ENCODE measurements around the gene CSNK1A1. TPM values are rescaled to one million over a fixed set of nuclear protein-coding genes. Genes with fewer than 3 reads are reported as not detected.
"Not testable (repeated sequence)": the region's sequence is repeated elsewhere in the genome, so short reads cannot be mapped to it uniquely, and the experiment has no call there.

Gene CSNK1A1
- total RNA-seq, 1 experiment from 2014 or later: 287 TPM

DNA sequence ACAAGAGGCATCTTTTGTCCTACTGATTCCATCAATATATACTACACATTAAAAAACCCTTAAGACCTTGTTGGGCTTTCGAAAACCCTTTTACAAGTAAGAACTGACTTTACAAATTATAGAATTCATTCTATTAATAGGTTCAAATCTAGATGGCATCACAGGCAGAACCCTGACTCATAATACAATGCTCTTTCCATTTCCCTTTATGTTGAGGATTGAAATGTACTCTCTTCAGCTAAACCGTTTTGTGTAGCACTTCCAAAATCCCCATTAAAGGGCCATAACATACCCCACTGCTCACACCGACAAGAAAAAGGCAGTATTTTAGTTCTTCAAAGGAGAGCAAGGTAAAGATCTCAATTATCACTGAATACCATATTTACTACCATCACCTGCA lies 11.2 kb downstream of the CSNK1A1 start:
- no TSS peak for BruUV-seq (replicated peaks)

GRCh38 chr5:149537374-149537975 lies 13.8 kb downstream of the CSNK1A1 start:
- Histone ChIP-seq H3K27ac (ENCODE audit: low read length) (no peak overlapping the region), H3K36me3 (ENCODE audit: control insufficient read depth, insufficient read depth, low read length) (peaks cover 18% of the 10 kb centered on the region; the same call in 1 of the 2 replicates), H3K4me1 (ENCODE audit: control insufficient read depth, insufficient read depth, low read length) (peaks cover 7% of the 10 kb centered on the region; the same call in 1 of the 2 replicates), H3K27me3 (ENCODE audit: control insufficient read depth, insufficient read depth, low read length) (no peaks in the 10 kb centered on the region), H3K4me3 (ENCODE audit: low read depth in 2 of 2, low read length in 2 of 2) (no peak overlapping the region), H3K9me3 (ENCODE audit: control insufficient read depth, insufficient read depth, low read depth, low read length) (no peaks in the 10 kb centered on the region)
- in situ Hi-C loops (cut with HindIII; ENCODE audit: low pct_unique_long_range_greater_than_20kb, low sequenced_read_pairs) (no loop called here), intact Hi-C loops (cut with micrococcal nuclease; ENCODE audit: unreplicated experiment) (no loop called here)
- TF ChIP-seq POLR2AphosphoS5 (IDR thresholded peaks at IDR 0.05; ENCODE audit: low read depth, low read length) (no peak), TCF7L2 (IDR thresholded peaks at IDR 0.05; ENCODE audit: low read depth, low read length) (no peak), SIN3A (IDR thresholded peaks at IDR 0.05; ENCODE audit: borderline replicate concordance, insufficient read depth, low read depth, low read length) (no peak), REST (IDR thresholded peaks at IDR 0.05; ENCODE audit: insufficient read depth in 1 of 2, low read depth in 2 of 2, low read length in 1 of 2) (no peak)
- TF ChIP-seq, protein P1, sequence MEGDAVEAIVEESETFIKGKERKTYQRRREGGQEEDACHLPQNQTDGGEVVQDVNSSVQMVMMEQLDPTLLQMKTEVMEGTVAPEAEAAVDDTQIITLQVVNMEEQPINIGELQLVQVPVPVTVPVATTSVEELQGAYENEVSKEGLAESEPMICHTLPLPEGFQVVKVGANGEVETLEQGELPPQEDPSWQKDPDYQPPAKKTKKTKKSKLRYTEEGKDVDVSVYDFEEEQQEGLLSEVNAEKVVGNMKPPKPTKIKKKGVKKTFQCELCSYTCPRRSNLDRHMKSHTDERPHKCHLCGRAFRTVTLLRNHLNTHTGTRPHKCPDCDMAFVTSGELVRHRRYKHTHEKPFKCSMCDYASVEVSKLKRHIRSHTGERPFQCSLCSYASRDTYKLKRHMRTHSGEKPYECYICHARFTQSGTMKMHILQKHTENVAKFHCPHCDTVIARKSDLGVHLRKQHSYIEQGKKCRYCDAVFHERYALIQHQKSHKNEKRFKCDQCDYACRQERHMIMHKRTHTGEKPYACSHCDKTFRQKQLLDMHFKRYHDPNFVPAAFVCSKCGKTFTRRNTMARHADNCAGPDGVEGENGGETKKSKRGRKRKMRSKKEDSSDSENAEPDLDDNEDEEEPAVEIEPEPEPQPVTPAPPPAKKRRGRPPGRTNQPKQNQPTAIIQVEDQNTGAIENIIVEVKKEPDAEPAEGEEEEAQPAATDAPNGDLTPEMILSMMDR (IDR thresholded peaks at IDR 0.05): no peak
- BruUV-seq (replicated peaks): no TSS peak
- ChIA-PET CTCF (no interaction called here), POLR2A (no interaction called here)
- ATAC-seq: no peak
- no peak for DNase-seq (ENCODE audit: low read depth, low spot score)

More for the DNA sequence above, 11.2 kb downstream of the CSNK1A1 start:
- TF ChIP-seq, protein P1 (IDR thresholded peaks at IDR 0.05): no peak
- no peak for TF ChIP-seq POLR2AphosphoS5 (IDR thresholded peaks at IDR 0.05; ENCODE audit: low read depth, low read length)
- no peak for TF ChIP-seq REST (IDR thresholded peaks at IDR 0.05; ENCODE audit: insufficient read depth in 1 of 2, low read depth in 2 of 2, low read length in 1 of 2)
- TF ChIP-seq TCF7L2 (IDR thresholded peaks at IDR 0.05; ENCODE audit: low read depth, low read length): no peak
- TF ChIP-seq SIN3A (IDR thresholded peaks at IDR 0.05; ENCODE audit: borderline replicate concordance, insufficient read depth, low read depth, low read length): no peak
- Histone ChIP-seq H3K4me1 (ENCODE audit: control insufficient read depth, insufficient read depth, low read length) (peaks cover 18% of the 10 kb centered on the region), H3K4me3 (ENCODE audit: low read depth in 2 of 2, low read length in 2 of 2) (no peak overlapping the region), H3K9me3 (ENCODE audit: control insufficient read depth, insufficient read depth, low read depth, low read length) (no peaks in the 10 kb centered on the region), H3K36me3 (ENCODE audit: control insufficient read depth, insufficient read depth, low read length) (peaks cover 26% of the 10 kb centered on the region; the same call in 1 of the 2 replicates), H3K27me3 (ENCODE audit: control insufficient read depth, insufficient read depth, low read length) (no peaks in the 10 kb centered on the region), H3K27ac (ENCODE audit: low read length) (no peak overlapping the region)
- in situ Hi-C loops (cut with HindIII; ENCODE audit: low pct_unique_long_range_greater_than_20kb, low sequenced_read_pairs): no loop called here
- DNase-seq (ENCODE audit: low read depth, low spot score): no peak
- ChIA-PET POLR2A (interaction anchor here (0.7 kb wide), 1 partner anchor 95 kb away, joined by 3 read pairs; no protein-coding TSS in a partner anchor), CTCF (no interaction called here)
- intact Hi-C loops (cut with micrococcal nuclease; ENCODE audit: unreplicated experiment): no loop called here
- no peak for ATAC-seq

DNA sequence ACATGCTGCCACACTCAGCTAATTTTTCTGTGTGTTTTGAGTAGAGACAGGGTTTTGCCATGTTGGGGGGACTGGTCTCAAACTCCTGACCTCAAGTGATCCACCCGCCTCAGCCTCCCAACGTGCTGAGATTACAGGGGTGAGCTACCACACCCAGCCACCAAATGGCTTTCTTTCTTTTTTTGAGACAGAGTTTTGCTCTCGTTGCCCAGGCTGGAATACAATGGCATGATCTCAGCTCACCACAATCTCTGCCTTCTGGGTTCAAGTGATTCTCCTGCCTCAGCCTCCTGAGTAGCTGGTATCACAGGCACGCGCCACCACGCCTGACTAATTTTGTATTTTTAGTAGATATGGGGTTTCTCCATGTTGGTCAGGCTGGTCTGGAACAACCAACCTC lies 15.5 kb downstream of the CSNK1A1 start:
- in situ Hi-C loops (cut with HindIII; ENCODE audit: low pct_unique_long_range_greater_than_20kb, low sequenced_read_pairs); BruUV-seq (replicated peaks); H3K4me3 ChIP-seq (ENCODE audit: low read depth in 2 of 2, low read length in 2 of 2); H3K27me3 ChIP-seq (ENCODE audit: control insufficient read depth, insufficient read depth, low read length); DNase-seq (ENCODE audit: low read depth, low spot score); POLR2A ChIA-PET; CTCF ChIA-PET; H3K4me1 ChIP-seq (ENCODE audit: control insufficient read depth, insufficient read depth, low read length); ATAC-seq; H3K9me3 ChIP-seq (ENCODE audit: control insufficient read depth, insufficient read depth, low read depth, low read length); intact Hi-C loops (cut with micrococcal nuclease; ENCODE audit: unreplicated experiment); H3K27ac ChIP-seq (ENCODE audit: low read length): not testable (repeated sequence)
- H3K36me3 ChIP-seq (ENCODE audit: control insufficient read depth, insufficient read depth, low read length): peaks cover 18% of the 10 kb centered on the region; the same call in 1 of the 2 replicates

Data from Panc1 (cell line).